Measurements from ENCODE around the gene ACTR8.
"Not testable (repeated sequence)": the region's sequence is repeated elsewhere in the genome, so short reads cannot be mapped to it uniquely, and the experiment has no call there.

ACTR8 gene, protein sequence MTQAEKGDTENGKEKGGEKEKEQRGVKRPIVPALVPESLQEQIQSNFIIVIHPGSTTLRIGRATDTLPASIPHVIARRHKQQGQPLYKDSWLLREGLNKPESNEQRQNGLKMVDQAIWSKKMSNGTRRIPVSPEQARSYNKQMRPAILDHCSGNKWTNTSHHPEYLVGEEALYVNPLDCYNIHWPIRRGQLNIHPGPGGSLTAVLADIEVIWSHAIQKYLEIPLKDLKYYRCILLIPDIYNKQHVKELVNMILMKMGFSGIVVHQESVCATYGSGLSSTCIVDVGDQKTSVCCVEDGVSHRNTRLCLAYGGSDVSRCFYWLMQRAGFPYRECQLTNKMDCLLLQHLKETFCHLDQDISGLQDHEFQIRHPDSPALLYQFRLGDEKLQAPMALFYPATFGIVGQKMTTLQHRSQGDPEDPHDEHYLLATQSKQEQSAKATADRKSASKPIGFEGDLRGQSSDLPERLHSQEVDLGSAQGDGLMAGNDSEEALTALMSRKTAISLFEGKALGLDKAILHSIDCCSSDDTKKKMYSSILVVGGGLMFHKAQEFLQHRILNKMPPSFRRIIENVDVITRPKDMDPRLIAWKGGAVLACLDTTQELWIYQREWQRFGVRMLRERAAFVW

GRCh38 chr3:53881691-53882593 is at the start of gene ACTR8:
Gene ACTR8, minus strand, starts transcription at chr3:53882152. Its CDS starts 51 bp downstream, at chr3:53882101.
- DNase-seq (ENCODE audit: low read depth) = no peak

- not testable (repeated sequence) for DNase-seq (ENCODE audit: low read depth)
Measured at GRCh38 chr3:53927208-53927872, 45.4 kb upstream of the ACTR8 start.

DNA sequence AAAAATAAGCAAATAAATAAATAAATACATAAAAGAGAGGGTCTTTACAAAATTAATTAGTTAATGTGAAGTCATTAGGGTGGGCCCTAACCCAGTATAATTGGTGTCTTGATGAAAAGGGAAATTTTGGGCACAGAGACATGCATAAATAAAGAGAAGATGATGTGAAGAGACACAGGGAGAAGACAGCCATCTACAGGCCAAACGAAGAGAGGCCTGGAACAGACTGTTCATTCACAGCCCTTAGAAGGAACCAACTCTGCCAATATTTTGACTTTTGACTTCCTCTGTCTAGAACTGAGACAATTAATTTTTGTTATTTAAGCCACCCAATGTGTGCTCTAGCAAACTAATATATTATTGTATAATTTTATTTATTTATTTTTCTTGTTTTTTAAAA is 39.3 kb upstream of the ACTR8 start:
- no peak for DNase-seq (ENCODE audit: low read depth)

- no peak for DNase-seq (ENCODE audit: low read depth)
Measured at GRCh38 chr3:53919741-53920140, 37.8 kb upstream of the ACTR8 start.

- DNase-seq (ENCODE audit: low read depth) = no peak
Measured at GRCh38 chr3:53913401-53913800, 31.4 kb upstream of the ACTR8 start.

- DNase-seq (ENCODE audit: low read depth) = no peak
Measured at GRCh38 chr3:53902711-53903110, 20.8 kb upstream of the ACTR8 start.

GRCh38 chr3:53902067-53902466 is 20.1 kb upstream of the ACTR8 start:
- no peak for DNase-seq (ENCODE audit: low read depth)

GRCh38 chr3:53900666-53901331 is 18.8 kb upstream of the ACTR8 start:
- DNase-seq (ENCODE audit: low read depth) = no peak

DNA sequence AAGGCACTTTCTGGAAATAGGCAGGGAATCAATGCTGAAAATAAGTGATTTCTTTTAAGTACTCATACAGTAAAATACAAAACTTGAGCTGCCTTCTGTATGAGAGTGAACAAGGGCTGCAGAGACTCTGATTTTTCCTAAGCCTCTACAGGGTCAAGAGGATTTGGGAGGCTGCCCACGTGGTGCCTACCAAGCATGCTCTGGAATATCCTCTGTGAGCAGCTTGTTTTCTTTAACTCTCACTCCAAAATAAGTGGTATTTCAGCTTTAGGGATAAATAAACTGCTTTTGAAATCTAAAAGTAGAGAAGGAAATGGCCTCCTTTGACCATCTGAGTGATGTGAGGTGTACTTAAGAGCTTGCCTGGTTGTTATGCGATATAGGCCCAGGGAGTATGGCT is 17.8 kb upstream of the ACTR8 start:
- DNase-seq (ENCODE audit: low read depth) = no peak

- DNase-seq (ENCODE audit: low read depth) = no peak
Measured at GRCh38 chr3:53892286-53892637, 10.3 kb upstream of the ACTR8 start.

DNA sequence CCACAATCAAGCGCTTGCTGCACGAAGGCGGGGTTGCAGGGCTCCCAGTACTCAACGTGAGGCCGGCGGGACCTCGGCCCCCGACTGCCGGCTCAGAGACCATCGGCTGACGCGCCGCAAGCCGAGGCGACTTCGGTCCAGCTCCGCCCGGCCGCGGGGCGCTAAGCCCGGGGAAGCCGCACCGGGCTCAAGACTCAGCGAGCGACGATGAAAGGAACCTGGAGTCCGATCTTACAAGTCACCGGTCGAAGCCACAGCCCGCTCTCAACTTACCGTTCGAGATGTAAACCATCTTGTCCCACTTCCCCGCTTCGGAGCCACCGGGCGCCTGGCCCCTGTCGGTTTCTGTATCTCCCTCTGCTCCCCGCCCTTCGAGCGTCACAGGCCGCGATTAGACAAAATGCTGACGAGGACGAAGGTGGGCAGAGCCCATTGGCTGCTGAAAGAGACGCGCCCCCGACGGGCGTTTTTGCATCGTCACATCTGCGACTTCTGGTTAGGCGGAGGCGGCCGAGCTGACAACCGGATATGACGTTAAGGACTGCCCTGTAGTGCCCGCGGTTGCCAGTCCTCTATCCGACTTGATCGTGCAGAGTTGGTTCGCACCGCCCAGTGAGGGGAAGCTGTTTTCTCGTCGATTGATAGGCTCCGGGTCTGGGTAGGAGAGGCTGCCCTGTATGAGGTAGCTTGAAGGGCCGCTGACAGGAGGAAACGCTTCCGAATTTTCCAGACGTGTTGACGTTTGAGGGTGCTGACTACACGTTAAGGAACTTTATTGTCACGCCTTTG is 9.7 kb upstream of the ACTR8 start, which contains the start of gene SELENOK:
SELENOK (minus strand) TSS at position 363 of the 789 bp plus-strand sequence.
- DNase-seq (ENCODE audit: low read depth) = peak; percentile 94

DNA sequence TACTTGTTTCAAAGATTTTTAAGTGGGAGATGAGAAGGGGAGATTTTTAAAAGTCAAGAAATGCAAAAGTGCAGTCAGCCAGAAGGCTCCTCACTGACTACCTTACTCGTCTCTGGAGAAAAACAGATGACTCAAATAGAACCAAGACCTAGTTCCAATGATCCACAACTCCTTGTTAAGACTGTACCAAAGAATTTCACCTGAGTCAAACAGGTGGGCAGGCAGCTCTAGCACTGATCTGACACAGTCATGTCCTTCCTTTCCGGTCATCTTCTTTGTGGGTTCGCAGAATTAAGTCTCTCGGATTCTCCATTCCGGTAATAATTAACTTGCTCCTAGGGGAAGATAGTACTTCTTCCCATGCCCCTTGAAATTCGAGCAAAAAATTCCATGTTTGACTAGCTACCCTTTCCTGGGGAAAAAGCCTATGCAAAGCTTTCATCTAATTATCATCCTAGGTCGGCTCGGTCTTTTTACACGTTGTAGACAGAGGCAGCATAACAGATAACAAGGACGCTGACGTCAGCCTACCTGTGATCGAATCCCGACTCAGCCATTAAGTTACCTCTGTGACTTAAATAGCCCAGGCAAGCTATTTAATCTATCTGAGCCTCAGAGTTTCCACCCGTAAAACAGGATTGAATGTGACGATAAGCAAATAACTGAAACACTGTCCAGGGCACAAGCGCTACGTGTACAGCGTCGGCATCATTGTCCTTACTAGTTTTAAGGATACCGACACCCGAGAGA is 8.9 kb upstream of the ACTR8 start:
- DNase-seq (ENCODE audit: low read depth) = no peak

GRCh38 chr3:53888232-53888631 is 6.3 kb upstream of the ACTR8 start:
- DNase-seq (ENCODE audit: low read depth) = no peak

GRCh38 chr3:53887446-53887845 is 5.5 kb upstream of the ACTR8 start:
- DNase-seq (ENCODE audit: low read depth) = no peak

GRCh38 chr3:53885239-53885638 is 3.3 kb upstream of the ACTR8 start:
- DNase-seq (ENCODE audit: low read depth) = no peak

DNA sequence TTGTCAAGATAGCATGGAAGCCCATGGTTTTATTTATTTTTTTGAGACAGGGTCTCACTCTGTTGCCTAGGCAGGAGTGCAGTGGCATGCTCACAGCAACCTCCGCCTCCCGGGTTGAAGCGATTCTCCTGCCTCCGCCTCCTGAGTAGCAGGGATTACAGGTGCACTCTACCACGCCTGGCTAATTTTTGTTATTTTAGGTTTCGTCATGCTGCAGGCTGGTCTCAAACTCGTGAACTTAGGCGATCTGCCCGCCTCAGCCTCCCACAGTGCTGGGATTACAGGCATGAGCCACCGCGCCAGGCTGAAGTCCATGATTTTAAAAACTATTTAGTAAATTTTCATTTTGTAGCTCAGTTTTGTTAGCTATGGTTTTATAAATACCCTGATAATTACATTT is 2.7 kb upstream of the ACTR8 start:
- no peak for DNase-seq (ENCODE audit: low read depth)

DNA sequence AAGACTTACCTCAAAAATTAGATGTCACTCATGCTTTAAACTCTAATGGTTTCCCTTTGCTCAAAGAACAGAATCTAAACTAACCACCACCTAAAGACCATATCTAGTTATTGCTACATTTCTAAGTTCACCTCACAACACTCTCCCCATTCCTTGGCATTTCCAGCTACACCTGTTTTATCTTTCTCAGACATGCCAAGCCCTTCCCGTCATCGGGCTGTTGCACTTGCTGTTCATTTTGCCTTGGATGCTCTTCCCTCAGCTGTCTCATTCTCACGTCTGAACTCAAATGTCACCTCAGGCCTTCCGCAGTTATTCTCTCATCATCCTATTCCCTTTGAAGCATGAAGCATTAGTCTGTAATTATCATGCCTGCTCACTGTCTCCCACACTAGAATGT is 1.1 kb upstream of the ACTR8 start:
- DNase-seq (ENCODE audit: low read depth) = no peak

GRCh38 chr3:53880396-53881345 is 1.3 kb downstream of the ACTR8 start:
- no peak for DNase-seq (ENCODE audit: low read depth)
